H1 (cell line): Measurements from ENCODE around the gene KRT78. TPM values are rescaled to one million over a fixed set of nuclear protein-coding genes. Genes with fewer than 3 reads are reported as not detected.

ENCODE experiments used
- polyA plus RNA-seq, 7 experiments: library from polyadenylated mRNA; depleted of rRNA in 3 of 7; stranded (reverse) in 5 of 7; unstranded in 2 of 7; fragments of >200 nt in 5 of 7; fragments of 200-250 nt in 2 of 7; gene quantifications; 1 replicate in 5 of 7; 2 replicates in 1 of 7; 4 replicates in 1 of 7; pipeline versions ENCODE4 v1.2.1 to v1.2.3, GENCODE V29; 2011 to 2013; ENCODE audit warnings: missing spikeins in 2 of 7, mixed read lengths in 2 of 7
- total RNA-seq: library from RNA; stranded (reverse); fragmentation: NEBNext Ultra II Directional; extraction: Animal tissue kit (Norgen Biotek cat#: 25700); gene quantifications from 2 replicates; pipeline ENCODE4 v1.2.1, GENCODE V29; 2021

The KRT78 gene
- total and polyA plus RNA-seq, 2 of the 8 experiments (the other 6 are each of a cell fraction or from before 2014, with no cell fraction given), result not detected

Other genes with a start within 250 kb of the KRT78 start
- gene KRT72, start 247.5 kb downstream of the KRT78 start, total RNA-seq, result not detected in 2 replicates
- not detected in 2 replicates for gene KRT72, start 247.5 kb downstream of the KRT78 start, polyA plus RNA-seq (2011; rRNA removed)
- gene KRT73, start 230.4 kb downstream of the KRT78 start, total RNA-seq, result not detected in 2 replicates
- not detected in 2 replicates for gene KRT73, start 230.4 kb downstream of the KRT78 start, polyA plus RNA-seq (2011; rRNA removed)
- gene KRT2, start 196.8 kb downstream of the KRT78 start, total RNA-seq, result not detected in 2 replicates
- gene KRT2, start 196.8 kb downstream of the KRT78 start, polyA plus RNA-seq (2011; rRNA removed), result not detected in 2 replicates
- gene KRT1, start 168.6 kb downstream of the KRT78 start, total RNA-seq, result not detected in 2 replicates
- not detected in 2 replicates for gene KRT1, start 168.6 kb downstream of the KRT78 start, polyA plus RNA-seq (2011; rRNA removed)
- gene KRT77, start 145.5 kb downstream of the KRT78 start, total RNA-seq, result 0.10 TPM in 1 of 2 replicates, not detected in the other
- gene KRT77, start 145.5 kb downstream of the KRT78 start, polyA plus RNA-seq (2011; rRNA removed), result 0.02 TPM in 2 replicates
- gene KRT76, start 71.6 kb downstream of the KRT78 start, total RNA-seq, result not detected in 2 replicates
- not detected in 2 replicates for gene KRT76, start 71.6 kb downstream of the KRT78 start, polyA plus RNA-seq (2011; rRNA removed)
- gene KRT3, start 52.9 kb downstream of the KRT78 start, total RNA-seq, result not detected in 2 replicates
- gene KRT3, start 52.9 kb downstream of the KRT78 start, polyA plus RNA-seq (2011; rRNA removed), result not detected in 2 replicates
- gene KRT4, start 34.9 kb downstream of the KRT78 start, total RNA-seq, result not detected in 2 replicates
- 0.06 TPM in 1 of 2 replicates, not detected in the other for gene KRT4, start 34.9 kb downstream of the KRT78 start, polyA plus RNA-seq (2011; rRNA removed)
- gene KRT79, start 14.7 kb downstream of the KRT78 start, total RNA-seq, result not detected in 2 replicates
- gene KRT79, start 14.7 kb downstream of the KRT78 start, polyA plus RNA-seq (2011; rRNA removed), result not detected in 2 replicates
- 283 and 290 TPM in 2 replicates for gene KRT8, start 56.1 kb upstream of the KRT78 start, total RNA-seq
- gene KRT8, start 56.1 kb upstream of the KRT78 start, polyA plus RNA-seq (2011; rRNA removed), result 280 and 311 TPM in 2 replicates
- 375 and 391 TPM in 2 replicates for gene KRT18, start 100.1 kb upstream of the KRT78 start, total RNA-seq
- 236 and 263 TPM in 2 replicates for gene KRT18, start 100.1 kb upstream of the KRT78 start, polyA plus RNA-seq (2011; rRNA removed)
- gene EIF4B, start 157.5 kb upstream of the KRT78 start, total RNA-seq, result 811 and 816 TPM in 2 replicates
- 269 and 307 TPM in 2 replicates for gene EIF4B, start 157.5 kb upstream of the KRT78 start, polyA plus RNA-seq (2011; rRNA removed)
- 4.7 and 5.8 TPM in 2 replicates for gene TNS2, start 201.1 kb upstream of the KRT78 start, total RNA-seq
- 2.8 and 5.0 TPM in 2 replicates for gene TNS2, start 201.1 kb upstream of the KRT78 start, polyA plus RNA-seq (2011; rRNA removed)
- 6.6 and 6.8 TPM in 2 replicates for gene SPRYD3, start 230.4 kb upstream of the KRT78 start, total RNA-seq
- 8.0 and 10.4 TPM in 2 replicates for gene SPRYD3, start 230.4 kb upstream of the KRT78 start, polyA plus RNA-seq (2011; rRNA removed)
- 13.7 and 16.4 TPM in 2 replicates for gene IGFBP6, start 248.7 kb upstream of the KRT78 start, total RNA-seq
- 14.7 and 25.3 TPM in 2 replicates for gene IGFBP6, start 248.7 kb upstream of the KRT78 start, polyA plus RNA-seq (2011; rRNA removed)